UCSD-AML1 (cell line): ENCODE data around the gene TAF12.
"Not testable (repeated sequence)": the region's sequence is repeated elsewhere in the genome, so short reads cannot be mapped to it uniquely, and the experiment has no call there.

Experiments
- DNase-seq: peaks from one replicate; lab custom pipeline; 2025; ENCODE audit not compliant: unreplicated experiment; lab: John Stamatoyannopoulos, UW

Gene TAF12

GRCh38 chr1:28642847-28643635 lies at the start of gene TAF12:
TSS of gene TAF12 (minus strand) at chr1:28643067. CDS start at chr1:28622081, 20,986 bp downstream.
- peak; percentile 98 for DNase-seq

- not testable (repeated sequence) for DNase-seq
These were observed 48.8 kb upstream of the TAF12 start for GRCh38 chr1:28691627-28692026.

- DNase-seq = no peak
These were observed 42.1 kb upstream of the TAF12 start for GRCh38 chr1:28684937-28685336.

- no peak for DNase-seq
These were observed 40.0 kb upstream of the TAF12 start for GRCh38 chr1:28682840-28683239.

GRCh38 chr1:28680151-28680550 lies 37.3 kb upstream of the TAF12 start:
- DNase-seq = no peak

GRCh38 chr1:28675924-28676257 lies 33.0 kb upstream of the TAF12 start:
- no peak for DNase-seq

GRCh38 chr1:28672971-28673370 lies 30.1 kb upstream of the TAF12 start:
- not testable (repeated sequence) for DNase-seq

GRCh38 chr1:28671254-28671780 lies 28.4 kb upstream of the TAF12 start:
- DNase-seq = no peak

GRCh38 chr1:28668956-28669723 lies 26.3 kb upstream of the TAF12 start:
- DNase-seq = peak; percentile 85

GRCh38 chr1:28668191-28668955 lies 25.5 kb upstream of the TAF12 start, which contains the start of gene GMEB1:
TSS of gene GMEB1 (plus strand) at chr1:28668784. CDS start at chr1:28683613, 14,829 bp downstream.
- peak; percentile 90 for DNase-seq

GRCh38 chr1:28666806-28667205 lies 23.9 kb upstream of the TAF12 start:
- no peak for DNase-seq

- DNase-seq = no peak
These were observed 21.1 kb upstream of the TAF12 start for GRCh38 chr1:28663871-28664470.

- no peak for DNase-seq
These were observed 13.5 kb upstream of the TAF12 start for GRCh38 chr1:28656335-28656734.

GRCh38 chr1:28655448-28656311 lies 12.8 kb upstream of the TAF12 start:
- not testable (repeated sequence) for DNase-seq

- DNase-seq = peak; percentile 17
These were observed 11.0 kb upstream of the TAF12 start for GRCh38 chr1:28653870-28654269.

- not testable (repeated sequence) for DNase-seq
These were observed 10.2 kb upstream of the TAF12 start for GRCh38 chr1:28653063-28653462.

GRCh38 chr1:28648474-28649198 lies 5.8 kb upstream of the TAF12 start, which contains the start of gene RNU11:
TSS of gene RNU11 (plus strand) at chr1:28648600.
- peak; percentile 86 for DNase-seq

GRCh38 chr1:28648008-28648473 lies 5.2 kb upstream of the TAF12 start:
- DNase-seq = peak; percentile 89

GRCh38 chr1:28646040-28646439 lies 3.2 kb upstream of the TAF12 start:
- no peak for DNase-seq
